A549 treated with AZD9567 at 1 μM for 4 hours (cell line): Measurements from ENCODE around the gene NOP58. TPM values are rescaled to one million over a fixed set of nuclear protein-coding genes. Genes with fewer than 3 reads are reported as not detected.

Source experiments
- total RNA-seq: library from RNA; stranded (reverse); fragments of 200-300 nt; extraction: Qiagen RNA extraction; gene quantifications from 5 replicates; pipeline ENCODE4 v1.2.3, GENCODE V29; 2022; ENCODE audit not compliant: insufficient read depth

Gene NOP58, protein sequence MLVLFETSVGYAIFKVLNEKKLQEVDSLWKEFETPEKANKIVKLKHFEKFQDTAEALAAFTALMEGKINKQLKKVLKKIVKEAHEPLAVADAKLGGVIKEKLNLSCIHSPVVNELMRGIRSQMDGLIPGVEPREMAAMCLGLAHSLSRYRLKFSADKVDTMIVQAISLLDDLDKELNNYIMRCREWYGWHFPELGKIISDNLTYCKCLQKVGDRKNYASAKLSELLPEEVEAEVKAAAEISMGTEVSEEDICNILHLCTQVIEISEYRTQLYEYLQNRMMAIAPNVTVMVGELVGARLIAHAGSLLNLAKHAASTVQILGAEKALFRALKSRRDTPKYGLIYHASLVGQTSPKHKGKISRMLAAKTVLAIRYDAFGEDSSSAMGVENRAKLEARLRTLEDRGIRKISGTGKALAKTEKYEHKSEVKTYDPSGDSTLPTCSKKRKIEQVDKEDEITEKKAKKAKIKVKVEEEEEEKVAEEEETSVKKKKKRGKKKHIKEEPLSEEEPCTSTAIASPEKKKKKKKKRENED
- 117 to 138 TPM (median 120 TPM) in 5 replicates for total RNA-seq

DNA sequence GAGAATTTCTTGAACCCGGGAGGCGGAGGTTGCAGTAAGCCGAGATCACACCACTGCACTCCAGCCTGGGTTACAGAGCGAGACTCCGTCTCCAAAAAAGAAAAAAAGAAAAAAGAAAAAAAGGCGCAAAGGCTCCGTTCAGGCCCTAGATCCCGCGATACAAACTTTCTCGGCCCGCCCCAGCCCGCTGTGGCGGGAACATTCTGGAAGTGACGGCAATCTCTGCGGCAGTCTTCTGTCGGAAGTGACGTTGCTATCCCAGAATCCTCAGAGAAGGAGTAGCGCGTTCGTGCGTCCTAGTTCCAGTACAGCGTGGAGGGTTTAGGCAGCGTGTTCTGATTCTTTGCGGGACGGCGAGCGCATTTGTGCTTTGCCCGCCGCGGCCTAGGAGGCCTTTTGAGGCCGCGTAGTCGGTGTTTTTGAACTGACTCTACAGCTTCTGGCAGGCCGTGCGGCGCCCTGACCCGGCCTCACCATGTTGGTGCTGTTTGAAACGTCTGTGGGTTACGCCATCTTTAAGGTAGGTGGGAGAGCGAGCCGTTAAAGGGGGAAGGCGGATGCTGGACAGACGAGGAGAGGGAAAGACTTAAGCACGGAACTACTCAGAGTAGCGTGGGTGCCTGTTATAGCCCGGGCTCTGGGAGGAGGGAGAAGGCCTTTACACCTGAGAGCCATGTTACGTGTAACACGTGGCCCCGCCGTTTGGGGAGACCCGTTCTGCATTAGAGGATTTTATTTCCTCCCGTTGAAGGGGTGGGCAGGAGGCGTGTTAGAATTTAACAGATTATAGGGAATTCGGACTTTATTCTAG lies at the start of gene NOP58:
NOP58 (plus strand) TSS at position 297 of the 811 bp plus-strand sequence; CDS start at position 476, 179 bp downstream.

GRCh38 chr2:202238234-202239197 lies 27.0 kb upstream of the NOP58 start, which contains the start of gene SUMO1:
TSS of gene SUMO1 (minus strand) at chr2:202238597. CDS start at chr2:202238451, 146 bp downstream.

Other genes starting within 250 kb of the NOP58 start
- gene FZD7, start 231.9 kb upstream of the NOP58 start, total RNA-seq = 4.0 to 7.7 TPM (median 7.3 TPM) in 5 replicates
- gene KIAA2012, start 192.5 kb upstream of the NOP58 start, total RNA-seq = not detected in 5 replicates
- gene SUMO1, start 27.2 kb upstream of the NOP58 start, total RNA-seq = 124 to 203 TPM (median 148 TPM) in 5 replicates
- 9.9 to 14.2 TPM (median 13.2 TPM) in 5 replicates for gene BMPR2, start 110.6 kb downstream of the NOP58 start, total RNA-seq